Mesothelial cell of epicardium (in vitro differentiated cells): Measurements from ENCODE around the gene SDSL. TPM values are rescaled to one million over a fixed set of nuclear protein-coding genes. Genes with fewer than 3 reads are reported as not detected.

Experiments
- DNase-seq, 2 experiments: peaks; one replicate each; pipeline ENCODE4 v3.0.0; 2021; ENCODE audit warnings: low spot score in 2 of 2; ENCODE audit not compliant: unreplicated experiment in 2 of 2
- H3K27ac Mint-ChIP-seq: 2 replicates; pipeline ENCODE4 v1.8.0; 2021; ENCODE audit warnings: mixed read lengths
- H3K27me3 Mint-ChIP-seq: 2 replicates; pipeline ENCODE4 v1.8.0; 2021; ENCODE audit warnings: low read depth, mixed read lengths
- H3K36me3 Mint-ChIP-seq: 2 replicates; pipeline ENCODE4 v1.8.0; 2021; ENCODE audit warnings: mixed read lengths
- H3K4me1 Mint-ChIP-seq: 2 replicates; pipeline ENCODE4 v1.8.0; 2021; ENCODE audit warnings: mixed read lengths
- H3K4me3 Mint-ChIP-seq: 2 replicates; pipeline ENCODE4 v1.8.0; 2021; ENCODE audit warnings: mild to moderate bottlenecking, moderate library complexity, mixed read lengths
- H3K9me3 Mint-ChIP-seq: 2 replicates; pipeline ENCODE4 v1.8.0; 2021; ENCODE audit warnings: mixed read lengths
- CTCF ChIP-seq: fragments of 200-600 bp; sonication (generic); IDR thresholded peaks from one replicate; pipeline ENCODE4 v1.5.0; 2021; ENCODE audit warnings: antibody characterized with exemption; ENCODE audit not compliant: unreplicated experiment
- total RNA-seq: library from RNA; stranded (reverse); gene quantifications from 3 replicates; pipeline ENCODE4 v1.2.1, GENCODE V29; 2021

SDSL gene
- total RNA-seq, 1 donor from 2014 or later = 11.6 TPM

GRCh38 chr12:113387631-113388030 is 34.5 kb upstream of the SDSL start:
- peaks cover 17% of the 10 kb centered on the region for H3K36me3 Mint-ChIP-seq
- H3K4me1 Mint-ChIP-seq = no peaks in the 10 kb centered on the region
- H3K27ac Mint-ChIP-seq = no peak overlapping the region
- H3K4me3 Mint-ChIP-seq = no peak overlapping the region
- no peak for DNase-seq
- TF ChIP-seq CTCF = no peak
- no peaks in the 10 kb centered on the region for H3K9me3 Mint-ChIP-seq
- H3K27me3 Mint-ChIP-seq = no peaks in the 10 kb centered on the region

- Mint-ChIP-seq H3K9me3 (peaks cover under 1% of the 10 kb centered on the region), H3K27ac (no peak overlapping the region), H3K4me3 (no peak overlapping the region), H3K27me3 (no peaks in the 10 kb centered on the region), H3K4me1 (no peaks in the 10 kb centered on the region), H3K36me3 (peaks cover 17% of the 10 kb centered on the region)
- no peak for TF ChIP-seq CTCF
- no peak for DNase-seq
These were observed 33.8 kb upstream of the SDSL start for GRCh38 chr12:113388351-113388750.

- H3K36me3 Mint-ChIP-seq = peaks cover 7% of the 10 kb centered on the region
- no peaks in the 10 kb centered on the region for H3K4me1 Mint-ChIP-seq
These were observed 31.8 kb upstream of the SDSL start for GRCh38 chr12:113390064-113391043.

GRCh38 chr12:113391145-113391544 is 31.0 kb upstream of the SDSL start:
- Mint-ChIP-seq H3K4me3 (no peak overlapping the region), H3K9me3 (peaks cover 4% of the 10 kb centered on the region), H3K27me3 (no peaks in the 10 kb centered on the region), H3K36me3 (peaks cover 4% of the 10 kb centered on the region), H3K4me1 (no peaks in the 10 kb centered on the region), H3K27ac (no peak overlapping the region)
- no peak for DNase-seq
- no peak for TF ChIP-seq CTCF

More at GRCh38 chr12:113390064-113391043, 31.8 kb upstream of the SDSL start:
- H3K27me3 Mint-ChIP-seq = no peaks in the 10 kb centered on the region
- no peak for TF ChIP-seq CTCF
- no peak overlapping the region for H3K27ac Mint-ChIP-seq
- no peak overlapping the region for H3K4me3 Mint-ChIP-seq
- peaks cover 4% of the 10 kb centered on the region for H3K9me3 Mint-ChIP-seq
- DNase-seq = no peak

- DNase-seq = no peak
- no peak for TF ChIP-seq CTCF
- Mint-ChIP-seq H3K27ac (no peak overlapping the region), H3K4me1 (no peaks in the 10 kb centered on the region), H3K27me3 (no peaks in the 10 kb centered on the region), H3K36me3 (peaks cover 4% of the 10 kb centered on the region), H3K4me3 (no peak overlapping the region), H3K9me3 (peaks cover 4% of the 10 kb centered on the region)
These were observed 30.4 kb upstream of the SDSL start for GRCh38 chr12:113391650-113392337.
